ENCODE results near the gene TENM3.

TENM3 gene

DNA sequence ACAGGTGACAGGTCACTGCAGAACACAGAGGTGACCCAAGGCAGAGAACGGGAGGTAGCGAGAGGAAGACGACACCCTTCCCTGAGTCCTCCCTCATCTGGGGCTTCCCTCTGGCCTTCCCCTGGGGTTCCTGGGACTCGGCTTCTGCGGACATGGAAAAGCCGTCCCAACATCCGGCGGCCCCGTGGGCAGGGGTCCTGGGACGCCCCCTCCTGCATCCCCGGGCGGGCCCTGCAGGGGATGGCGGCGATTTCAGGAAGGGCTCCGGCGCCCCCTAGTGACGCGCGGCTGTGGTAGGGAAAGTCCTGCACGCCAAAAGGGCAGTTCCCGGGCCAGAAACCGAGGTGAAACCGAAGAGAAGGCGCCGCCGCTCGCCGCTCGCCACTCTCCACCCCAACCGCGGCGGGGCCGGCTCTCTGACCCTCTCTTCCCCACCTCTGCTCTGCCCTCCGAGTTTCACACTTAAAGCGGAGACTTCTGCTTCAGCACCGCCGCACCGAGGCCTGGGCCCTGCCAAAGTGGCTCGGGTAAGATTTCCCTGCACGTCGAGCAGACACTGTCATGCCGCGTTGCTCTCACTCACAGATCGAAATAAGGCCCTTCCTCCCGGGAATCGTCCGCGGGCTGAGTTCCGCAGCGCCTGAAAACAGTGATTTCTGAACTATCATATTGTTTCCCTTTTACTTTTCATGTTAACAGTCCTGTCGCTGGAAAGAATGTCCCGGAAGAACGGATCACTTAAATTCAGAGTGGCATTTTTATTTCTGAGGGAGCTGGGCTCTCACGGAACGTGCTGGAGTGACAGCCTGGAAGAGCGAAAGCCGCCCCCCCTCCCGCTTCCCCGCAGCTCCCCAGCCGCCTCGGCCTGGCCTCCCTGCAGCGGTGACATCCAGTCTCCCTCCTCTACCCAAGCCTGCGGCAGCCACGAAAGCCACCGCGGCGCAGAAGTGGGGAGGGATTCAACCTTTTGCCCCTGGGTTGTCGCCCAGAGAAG is 563.4 kb downstream of the TENM3 start:
- no peak overlapping the region for H3K4me2 ChIP-seq (ENCODE audit: low read depth, low read length, poor library complexity, severe bottlenecking)
- no peak overlapping the region for H3K4me3 ChIP-seq (ENCODE audit: insufficient read depth, low read length, poor library complexity, severe bottlenecking)
- no peak overlapping the region for H2AFZ ChIP-seq (ENCODE audit: low read depth, low read length, severe bottlenecking)
- H3K79me2 ChIP-seq (ENCODE audit: insufficient read depth, low read length): no peaks in the 10 kb centered on the region
- no peaks in the 10 kb centered on the region for H3K9me2 ChIP-seq (replicated peaks; ENCODE audit: insufficient read depth, low read length)
- H3K27me3 ChIP-seq (ENCODE audit: low read length): no peaks in the 10 kb centered on the region
- TF ChIP-seq CTCF (IDR thresholded peaks at IDR 0.05; ENCODE audit: insufficient read depth, low read length, poor library complexity, severe bottlenecking) (peak; percentile 65), EZH2phosphoT487 (conservative IDR thresholded peaks at IDR 0.05; ENCODE audit: low read length) (no peak)
- H3K9ac ChIP-seq (ENCODE audit: low read length): no peak overlapping the region
- no peaks in the 10 kb centered on the region for H4K20me1 ChIP-seq (ENCODE audit: low read depth, low read length)
- no peaks in the 10 kb centered on the region for H3K9me3 ChIP-seq (ENCODE audit: insufficient read depth, low read length)
- H3K36me3 ChIP-seq (ENCODE audit: low read length): no peaks in the 10 kb centered on the region
- H3F3A ChIP-seq (ENCODE audit: insufficient read depth): no peaks in the 10 kb centered on the region
- no peak overlapping the region for H3K27ac ChIP-seq (ENCODE audit: low read depth, low read length)

DNA sequence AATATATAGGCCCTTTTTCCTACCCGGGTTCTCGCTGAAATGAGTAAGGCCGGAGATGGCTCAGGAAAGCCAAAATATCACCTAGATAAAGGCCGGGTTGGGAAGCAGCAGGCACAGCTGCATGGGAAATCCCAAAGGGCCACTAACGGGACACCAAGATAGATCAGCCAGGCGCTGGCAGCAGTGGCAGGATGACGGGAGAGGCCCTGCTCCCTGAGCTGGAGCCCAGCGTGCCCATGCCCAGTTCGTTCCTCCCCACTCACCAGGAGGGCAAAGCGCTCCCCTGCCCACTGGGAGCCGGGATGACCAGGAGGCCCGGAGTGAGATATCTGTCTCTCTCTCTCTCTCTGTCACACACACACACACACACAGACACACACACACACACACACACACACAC is 564.1 kb downstream of the TENM3 start:
- Histone ChIP-seq H4K20me1 (ENCODE audit: low read depth, low read length) (no peaks in the 10 kb centered on the region), H3K27me3 (ENCODE audit: low read length) (no peaks in the 10 kb centered on the region), H3K9ac (ENCODE audit: low read length) (no peak overlapping the region), H3F3A (ENCODE audit: insufficient read depth) (no peaks in the 10 kb centered on the region), H3K9me3 (ENCODE audit: insufficient read depth, low read length) (no peaks in the 10 kb centered on the region), H3K9me2 (replicated peaks; ENCODE audit: insufficient read depth, low read length) (no peaks in the 10 kb centered on the region), H3K36me3 (ENCODE audit: low read length) (no peaks in the 10 kb centered on the region), H3K27ac (ENCODE audit: low read depth, low read length) (no peak overlapping the region), H3K4me3 (ENCODE audit: insufficient read depth, low read length, poor library complexity, severe bottlenecking) (no peak overlapping the region), H2AFZ (ENCODE audit: low read depth, low read length, severe bottlenecking) (no peak overlapping the region), H3K4me2 (ENCODE audit: low read depth, low read length, poor library complexity, severe bottlenecking) (no peak overlapping the region), H3K79me2 (ENCODE audit: insufficient read depth, low read length) (no peaks in the 10 kb centered on the region)
- TF ChIP-seq CTCF (IDR thresholded peaks at IDR 0.05; ENCODE audit: insufficient read depth, low read length, poor library complexity, severe bottlenecking): no peak
- no peak for TF ChIP-seq EZH2phosphoT487 (conservative IDR thresholded peaks at IDR 0.05; ENCODE audit: low read length)

- no peaks in the 10 kb centered on the region for H3K9me3 ChIP-seq (ENCODE audit: insufficient read depth, low read length)
- no peaks in the 10 kb centered on the region for H3K79me2 ChIP-seq (ENCODE audit: insufficient read depth, low read length)
- H3K27me3 ChIP-seq (ENCODE audit: low read length): no peaks in the 10 kb centered on the region
- no peak overlapping the region for H3K27ac ChIP-seq (ENCODE audit: low read depth, low read length)
- H3K9ac ChIP-seq (ENCODE audit: low read length): no peak overlapping the region
- no peak overlapping the region for H3K4me2 ChIP-seq (ENCODE audit: low read depth, low read length, poor library complexity, severe bottlenecking)
- H3F3A ChIP-seq (ENCODE audit: insufficient read depth): no peaks in the 10 kb centered on the region
- TF ChIP-seq CTCF (IDR thresholded peaks at IDR 0.05; ENCODE audit: insufficient read depth, low read length, poor library complexity, severe bottlenecking) (no peak), EZH2phosphoT487 (conservative IDR thresholded peaks at IDR 0.05; ENCODE audit: low read length) (no peak)
- no peaks in the 10 kb centered on the region for H4K20me1 ChIP-seq (ENCODE audit: low read depth, low read length)
- no peak overlapping the region for H3K4me3 ChIP-seq (ENCODE audit: insufficient read depth, low read length, poor library complexity, severe bottlenecking)
- no peaks in the 10 kb centered on the region for H3K9me2 ChIP-seq (replicated peaks; ENCODE audit: insufficient read depth, low read length)
- H3K36me3 ChIP-seq (ENCODE audit: low read length): no peaks in the 10 kb centered on the region
- H2AFZ ChIP-seq (ENCODE audit: low read depth, low read length, severe bottlenecking): no peak overlapping the region
These were observed 564.8 kb downstream of the TENM3 start for GRCh38 chr4:182807767-182808548.
